Activated gamma-delta T cell (primary cell): Measurements from ENCODE around the gene GRIN2C.

ENCODE experiments used
- DNase-seq: peaks from one replicate; lab custom pipeline; 2025; lab: John Stamatoyannopoulos, UW

The GRIN2C gene

GRCh38 chr17:74821655-74822334, 37.9 kb downstream of the GRIN2C start:
- DNase-seq, result no peak

GRCh38 chr17:74819801-74820436, 39.8 kb downstream of the GRIN2C start:
- DNase-seq, result no peak

GRCh38 chr17:74818291-74818938, 41.3 kb downstream of the GRIN2C start:
- no peak for DNase-seq

DNA sequence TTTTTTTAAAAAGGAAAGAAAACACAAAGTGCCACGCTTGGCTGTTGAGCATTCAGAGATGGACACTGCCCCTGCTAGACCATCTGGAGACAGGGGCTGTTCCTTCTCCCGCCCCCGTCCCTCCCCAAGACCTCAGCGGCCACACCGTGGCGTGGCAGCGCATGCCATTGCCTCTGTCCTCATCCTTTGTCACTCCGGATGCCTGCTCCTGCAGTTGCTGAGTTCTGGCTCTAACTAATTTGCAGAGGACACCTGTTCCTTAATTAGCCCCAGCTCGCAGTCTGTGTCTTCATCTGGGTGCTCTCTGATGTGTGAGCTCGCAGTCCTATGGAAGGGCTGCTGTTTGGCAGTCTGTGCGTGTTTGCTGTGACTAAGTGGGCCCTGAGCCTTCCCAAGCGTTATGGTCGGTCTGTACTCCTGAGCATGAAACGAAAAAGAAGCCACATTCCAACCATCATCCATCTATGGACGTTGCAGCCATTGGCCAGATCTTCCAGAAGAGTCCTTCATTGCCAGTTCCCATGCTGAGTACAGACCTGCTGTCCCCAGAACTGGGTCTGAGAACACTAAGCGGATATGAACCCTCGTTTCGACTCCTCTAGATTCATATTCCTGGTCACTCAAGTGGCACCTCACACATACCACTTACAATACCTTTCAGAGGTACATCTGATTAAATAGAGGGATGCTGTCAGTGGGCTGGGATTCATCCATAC, 42.6 kb downstream of the GRIN2C start:
- DNase-seq, result no peak

DNA sequence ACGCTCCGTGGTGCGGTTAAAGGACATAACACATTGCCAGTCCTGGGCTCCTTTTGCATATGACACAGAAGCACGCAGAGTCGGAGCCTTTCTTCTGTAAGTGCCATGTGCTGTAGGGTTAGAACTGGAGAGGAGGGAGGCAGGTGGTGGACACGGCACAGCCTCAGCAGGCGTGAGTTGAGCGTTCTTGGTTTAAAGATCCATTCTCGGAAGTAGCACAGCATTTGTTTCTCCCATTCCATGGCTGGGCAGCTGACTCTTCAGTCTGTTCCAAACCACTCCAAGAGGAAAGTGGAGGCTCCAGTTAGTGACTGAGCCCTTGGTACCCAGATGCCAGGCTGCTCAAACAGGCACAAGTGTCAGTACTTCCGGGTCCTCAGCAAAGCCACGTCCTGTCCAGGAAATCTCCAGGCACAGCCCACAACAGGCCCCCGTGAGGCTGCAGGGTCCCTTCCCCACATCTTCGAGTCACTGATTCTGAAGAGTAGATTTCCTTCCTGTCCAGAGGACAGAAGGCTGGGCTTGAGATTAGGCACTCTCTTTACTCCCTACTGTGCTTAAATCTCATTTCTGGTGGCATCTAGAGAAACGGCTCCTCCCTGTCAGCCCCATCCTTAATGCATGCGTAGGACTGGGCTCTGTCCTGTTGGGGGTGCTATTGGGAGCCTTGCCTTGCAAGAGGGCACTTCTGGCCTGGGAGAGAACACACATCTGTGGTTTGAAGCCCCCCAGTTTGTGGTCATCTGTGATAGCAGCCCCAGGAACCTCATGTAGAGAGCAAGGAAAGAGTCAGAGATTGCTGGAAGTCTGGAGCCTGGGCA, 43.9 kb downstream of the GRIN2C start:
- DNase-seq, result no peak

DNA sequence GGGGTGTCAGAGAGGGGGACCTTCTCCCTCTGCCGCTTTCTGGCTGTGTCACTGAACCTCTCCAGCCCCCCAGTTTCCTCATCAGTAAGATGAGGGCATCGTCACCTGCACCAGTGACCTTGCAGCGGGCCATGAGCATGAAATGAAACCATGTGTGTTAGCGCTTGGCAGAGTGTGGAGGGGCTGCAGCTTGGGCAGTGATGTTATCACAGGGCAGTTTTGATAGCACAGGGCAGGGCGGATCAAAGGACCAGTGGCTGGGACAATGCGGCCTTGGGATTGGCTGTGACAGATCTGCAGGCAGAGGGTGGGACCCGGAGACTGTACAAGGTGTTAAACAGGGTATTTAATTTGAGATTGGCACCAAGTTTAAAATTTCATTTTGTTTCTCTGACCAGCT, 44.6 kb downstream of the GRIN2C start:
- no peak for DNase-seq

GRCh38 chr17:74814453-74814852, 45.2 kb downstream of the GRIN2C start:
- no peak for DNase-seq

DNA sequence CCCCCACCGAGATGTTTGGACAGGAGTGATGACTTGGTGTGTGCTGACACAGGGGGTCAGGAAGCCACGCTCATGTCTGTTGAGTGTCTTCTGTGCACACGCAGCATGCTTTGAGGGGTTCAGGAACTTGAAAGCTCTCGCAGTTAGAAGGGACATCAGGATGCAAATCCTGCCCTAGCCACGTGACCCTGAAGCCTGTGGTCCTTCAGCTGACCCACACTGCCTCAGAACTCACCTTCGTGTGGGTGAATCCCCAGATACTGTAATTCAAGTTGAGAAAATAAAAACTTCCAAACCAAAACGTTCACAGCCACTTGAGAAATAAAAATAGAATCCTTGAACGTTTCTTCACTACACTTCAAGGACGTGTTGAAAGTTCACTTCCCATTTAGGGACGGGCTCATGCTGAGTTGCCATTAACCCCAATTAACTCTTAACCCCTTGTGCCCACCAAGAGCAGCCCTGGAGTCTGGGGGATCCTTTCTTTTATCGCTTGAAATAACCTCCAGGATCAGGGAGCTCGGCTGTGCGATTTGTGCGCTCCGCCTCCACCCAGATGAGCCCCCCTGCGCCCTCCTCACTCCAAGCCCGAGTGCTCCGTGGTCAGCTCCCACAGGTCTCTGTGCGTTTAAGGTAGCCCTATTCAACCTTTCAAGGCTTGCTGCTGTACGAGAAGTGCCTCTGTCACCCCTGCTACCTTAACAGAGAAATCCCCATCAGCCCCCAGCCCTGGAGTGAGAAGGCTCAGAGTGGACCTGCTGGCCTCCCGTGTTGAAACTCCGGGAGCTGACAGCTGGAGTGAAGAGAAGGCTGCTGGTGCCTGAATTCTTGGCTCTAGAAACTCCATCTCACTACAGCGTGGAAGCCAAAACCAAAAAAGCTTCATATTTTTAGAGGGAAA, 47.3 kb downstream of the GRIN2C start:
- no peak for DNase-seq

GRCh38 chr17:74810699-74811485, 48.8 kb downstream of the GRIN2C start:
- no peak for DNase-seq

- DNase-seq, result no peak
Observed at GRCh38 chr17:74808714-74809430, 50.8 kb downstream of the GRIN2C start.

- no peak for DNase-seq
Observed at GRCh38 chr17:74807925-74808324, 51.8 kb downstream of the GRIN2C start.

DNA sequence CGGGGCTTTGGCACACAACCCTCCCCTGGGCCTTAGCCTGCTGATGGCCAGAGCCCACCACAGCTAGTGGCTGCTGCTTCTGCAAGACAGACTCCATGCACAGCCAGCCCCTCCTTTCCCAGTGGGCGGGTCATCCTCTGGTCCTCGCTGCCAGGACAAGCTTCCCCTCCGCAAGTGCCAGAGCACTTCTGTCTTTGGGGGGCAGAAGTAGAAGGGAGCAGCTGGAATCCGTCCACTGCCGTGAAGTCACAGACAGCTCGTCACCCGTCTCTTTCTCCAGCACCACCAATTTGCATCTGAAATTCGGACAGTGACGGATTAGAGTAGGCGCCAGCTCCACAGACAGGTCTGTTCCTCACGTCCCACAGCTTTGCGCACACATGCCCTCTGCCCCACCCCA, 52.2 kb downstream of the GRIN2C start:
- DNase-seq, result no peak

DNA sequence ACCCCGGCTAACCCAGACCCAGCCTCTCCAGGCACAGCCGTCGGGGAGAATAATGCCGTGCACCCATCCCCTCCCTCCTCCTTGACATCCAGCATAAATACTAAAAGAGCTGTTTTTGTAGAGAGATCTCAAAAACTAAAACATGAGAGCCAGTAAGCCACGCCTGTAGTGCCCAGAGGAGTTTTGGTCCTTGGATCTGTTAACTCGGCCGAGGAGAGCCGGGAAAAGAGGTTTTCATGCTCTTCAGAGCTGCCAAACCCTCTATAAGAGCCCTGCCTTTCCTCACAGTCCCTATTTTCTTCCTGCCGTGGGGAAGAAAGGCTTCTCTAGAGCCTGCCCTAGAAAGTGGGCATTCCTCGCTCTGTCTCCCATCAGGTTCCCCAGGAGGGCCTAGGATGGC, 53.4 kb downstream of the GRIN2C start:
- DNase-seq, result no peak

DNA sequence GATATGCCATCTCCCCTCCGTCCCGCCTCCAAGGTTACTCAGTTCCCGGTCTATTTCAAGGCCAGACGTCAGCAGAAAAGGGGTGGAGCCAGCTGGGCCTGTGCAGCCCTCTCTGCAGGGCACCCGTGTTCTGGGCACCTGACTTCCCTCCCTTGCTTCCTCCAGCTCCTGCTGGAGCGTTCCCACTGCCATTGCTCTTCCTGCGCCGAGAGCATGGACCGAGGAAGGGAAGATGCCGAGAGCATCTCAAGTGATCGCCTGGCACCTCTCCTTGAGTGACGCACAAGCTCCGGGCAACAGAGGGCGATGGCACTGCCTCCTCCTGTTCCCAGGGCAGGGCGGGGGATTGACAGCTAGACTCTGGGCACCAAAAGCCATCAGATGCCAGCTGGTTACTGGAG, 54.1 kb downstream of the GRIN2C start:
- no peak for DNase-seq

GRCh38 chr17:74804683-74805082, 55.0 kb downstream of the GRIN2C start:
- DNase-seq, result no peak

DNA sequence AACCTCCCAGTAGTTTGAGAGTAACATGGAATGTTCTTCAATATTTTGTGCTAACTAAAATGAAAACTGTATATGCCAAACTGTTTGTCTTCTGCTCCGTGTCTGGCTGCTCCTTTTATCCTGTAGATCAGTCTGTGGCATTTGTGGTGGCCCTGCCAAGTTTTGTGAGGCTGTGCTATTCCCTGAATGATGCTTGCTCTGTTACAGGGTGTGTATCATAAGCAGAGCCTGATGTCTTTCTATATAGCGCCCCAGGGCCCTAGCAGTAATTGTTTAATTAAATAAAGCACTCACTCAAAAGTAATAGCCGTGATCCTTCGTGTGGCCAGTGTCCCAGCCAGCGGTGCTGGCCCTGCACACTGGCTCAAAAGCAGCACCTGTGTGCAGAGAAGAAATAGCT, 55.7 kb downstream of the GRIN2C start:
- DNase-seq, result no peak

- no peak for DNase-seq
Observed at GRCh38 chr17:74803388-74803930, 56.2 kb downstream of the GRIN2C start.

GRCh38 chr17:74801896-74802295, 57.8 kb downstream of the GRIN2C start:
- no peak for DNase-seq

DNA sequence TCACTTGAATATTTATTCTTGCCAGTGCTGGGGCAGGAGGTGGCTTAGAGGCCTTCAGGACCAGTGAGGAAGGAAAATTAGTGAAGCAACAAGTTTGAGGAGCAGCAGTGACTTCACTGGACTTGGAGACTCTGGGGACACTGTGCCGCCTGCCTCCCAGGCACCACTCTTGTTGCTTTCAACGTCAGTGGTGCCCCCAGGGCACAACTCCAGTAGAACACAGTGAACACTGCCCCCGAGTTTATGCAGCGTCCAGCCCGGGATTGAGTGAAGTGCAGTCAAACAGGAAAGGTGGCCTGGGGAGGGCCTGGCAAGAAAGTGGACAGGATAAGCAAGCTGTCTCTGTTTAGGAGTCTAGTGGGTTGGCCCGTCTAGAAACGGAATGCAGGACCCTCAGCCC, 59.2 kb downstream of the GRIN2C start:
- no peak for DNase-seq
